GM23338 (cell line): ENCODE results near the gene SLC39A13. TPM values are rescaled to one million over a fixed set of nuclear protein-coding genes. Genes with fewer than 3 reads are reported as not detected.

Source experiments
- ATAC-seq: fragments of 200-7000 bp; cut with Tn5 transposase; 3 replicates; pipeline ENCODE4 v1.9.1; 2020
- DNase-seq: peaks from one replicate; pipeline ENCODE4 v3.0.0-alpha.2; 2015; ENCODE audit warnings: low spot score
- H2AFZ ChIP-seq: fragments of 200-600 bp; sonication (generic); 2 replicates; pipeline ENCODE4 v1.8.0; 2016; ENCODE audit warnings: antibody characterized with exemption, mild to moderate bottlenecking, moderate library complexity
- H3F3A ChIP-seq: fragments of 200-600 bp; sonication (generic); replicated peaks from 2 replicates; pipeline ENCODE4 v1.8.0; 2017; ENCODE audit warnings: antibody characterized with exemption, mixed run types, low read depth
- H3K27ac ChIP-seq: fragments of 200-600 bp; sonication (generic); 2 replicates; pipeline ENCODE4 v1.6.1; 2016; ENCODE audit warnings: low read depth
- H3K27me3 ChIP-seq: fragments of 200-600 bp; sonication (generic); 2 replicates; pipeline ENCODE4 v1.8.0; 2016; ENCODE audit warnings: mild to moderate bottlenecking, mixed run types, moderate library complexity; ENCODE audit not compliant: insufficient read depth
- H3K36me3 ChIP-seq: fragments of 200-600 bp; sonication (generic); 2 replicates; pipeline ENCODE4 v1.8.0; 2016; ENCODE audit warnings: mild to moderate bottlenecking; ENCODE audit not compliant: insufficient read depth
- H3K4me1 ChIP-seq: fragments of 200-600 bp; sonication (generic); 2 replicates; pipeline ENCODE4 v1.8.0; 2016; ENCODE audit warnings: mild to moderate bottlenecking, moderate library complexity; ENCODE audit not compliant: insufficient read depth
- H3K4me2 ChIP-seq: fragments of 200-600 bp; sonication (generic); 2 replicates; pipeline ENCODE4 v1.7.1; 2017; ENCODE audit warnings: mixed run types
- H3K4me3 ChIP-seq: fragments of 200-600 bp; sonication (generic); 2 replicates; pipeline ENCODE4 v1.6.1; 2016; ENCODE audit warnings: mixed run types
- H3K79me2 ChIP-seq: fragments of 200-600 bp; sonication (generic); replicated peaks from 2 replicates; pipeline ENCODE4 v1.8.0; 2017; ENCODE audit warnings: mild to moderate bottlenecking; ENCODE audit not compliant: insufficient read depth
- H3K9me2 ChIP-seq: fragments of 200-600 bp; sonication (generic); 2 replicates; pipeline ENCODE4 v1.8.0; 2017; ENCODE audit not compliant: insufficient read depth
- H4K20me1 ChIP-seq: fragments of 200-600 bp; sonication (generic); replicated peaks from 2 replicates; pipeline ENCODE4 v1.8.0; 2017; ENCODE audit warnings: mild to moderate bottlenecking; ENCODE audit not compliant: insufficient read depth
- H3K27ac Mint-ChIP-seq: 2 replicates; pipeline ENCODE4 v1.8.0; 2020; ENCODE audit warnings: inconsistent platforms, mild to moderate bottlenecking, moderate library complexity, mixed read lengths
- H3K27me3 Mint-ChIP-seq: 3 replicates; pipeline ENCODE4 v1.8.0; 2022; ENCODE audit warnings: low read depth, mild to moderate bottlenecking, moderate library complexity, mixed read lengths, inconsistent platforms; ENCODE audit not compliant: insufficient read depth, poor library complexity
- H3K36me3 Mint-ChIP-seq: 3 replicates; pipeline ENCODE4 v1.8.0; 2021; ENCODE audit warnings: low read depth, mild to moderate bottlenecking, inconsistent platforms, moderate library complexity, mixed read lengths
- H3K4me1 Mint-ChIP-seq: 3 replicates; pipeline ENCODE4 v1.8.0; 2020; ENCODE audit warnings: mild to moderate bottlenecking, inconsistent platforms, mixed read lengths
- H3K4me3 Mint-ChIP-seq: 3 replicates; pipeline ENCODE4 v1.8.0; 2021; ENCODE audit warnings: moderate library complexity, mild to moderate bottlenecking, inconsistent platforms, mixed read lengths
- H3K9me3 Mint-ChIP-seq: 3 replicates; pipeline ENCODE4 v1.8.0; 2020; ENCODE audit warnings: moderate library complexity, mild to moderate bottlenecking, inconsistent platforms, mixed read lengths
- CREB1 ChIP-seq: fragments of 250-450 bp; sonication (Bioruptor Pico); IDR thresholded peaks from 2 replicates; pipeline ENCODE4 v1.5.0; 2020; ENCODE audit warnings: low read depth, mild to moderate bottlenecking, moderate library complexity
- CTCF ChIP-seq, 2 experiments: fragments of 200-600 bp in 1 of 2; sonication (generic) in 1 of 2; conservative IDR thresholded peaks; 2 replicates each; pipeline versions ENCODE4 v1.5.1 to v1.6.1; 2016 to 2017; ENCODE audit warnings: antibody characterized with exemption in 2 of 2, low read depth in 2 of 2, mild to moderate bottlenecking in 2 of 2, moderate library complexity in 1 of 2
- ETS1 ChIP-seq: IDR thresholded peaks from 2 replicates; pipeline ENCODE4 v1.6.1; 2016; ENCODE audit warnings: antibody characterized with exemption
- EZH2 ChIP-seq: fragments of 200-600 bp; sonication (generic); IDR thresholded peaks from one replicate; pipeline ENCODE4 v1.8.0; 2017; ENCODE audit warnings: antibody characterized with exemption, mild to moderate bottlenecking, low read depth; ENCODE audit not compliant: unreplicated experiment
- EZH2phosphoT487 ChIP-seq: fragments of 200-600 bp; sonication (generic); IDR thresholded peaks from one replicate; pipeline ENCODE4 v1.8.1; 2018; ENCODE audit warnings: antibody characterized with exemption; ENCODE audit not compliant: unreplicated experiment
- JUNB ChIP-seq: IDR thresholded peaks from one replicate; pipeline ENCODE4 v1.6.1; 2016; ENCODE audit warnings: antibody characterized with exemption; ENCODE audit not compliant: unreplicated experiment
- NANOG ChIP-seq: IDR thresholded peaks from 2 replicates; pipeline ENCODE4 v1.6.1; 2016; ENCODE audit warnings: antibody characterized with exemption, borderline replicate concordance
- POLR2AphosphoS5 ChIP-seq: IDR thresholded peaks from 2 replicates; pipeline ENCODE4 v1.6.1; 2016; ENCODE audit warnings: antibody characterized with exemption, low read depth
- REST ChIP-seq: IDR thresholded peaks from one replicate; pipeline ENCODE4 v1.6.1; 2018; ENCODE audit warnings: antibody characterized with exemption; ENCODE audit not compliant: unreplicated experiment
- STAT1 ChIP-seq: IDR thresholded peaks from one replicate; pipeline ENCODE4 v1.6.1; 2016; ENCODE audit warnings: antibody characterized with exemption; ENCODE audit not compliant: unreplicated experiment
- ZNF114 ChIP-seq: fragments of 250-450 bp; sonication (Bioruptor Pico); IDR thresholded peaks from 2 replicates; pipeline ENCODE4 v1.5.0; 2020; ENCODE audit warnings: mild to moderate bottlenecking, moderate library complexity
- ZNF331 ChIP-seq: fragments of 250-450 bp; sonication (Bioruptor Pico); IDR thresholded peaks from 2 replicates; pipeline ENCODE4 v1.5.0; 2020; ENCODE audit warnings: low read depth, mild to moderate bottlenecking, moderate library complexity
- ZNF462 ChIP-seq: fragments of 250-450 bp; sonication (Bioruptor Pico); IDR thresholded peaks from 2 replicates; pipeline ENCODE4 v1.5.0; 2020; ENCODE audit warnings: mild to moderate bottlenecking, moderate library complexity
- polyA plus RNA-seq: library from polyadenylated mRNA; unstranded; fragments of >200 nt; fragmentation: Nextera tagmentation; extraction: Ambion mirVana; gene quantifications from 2 replicates; pipeline ENCODE4 v1.2.1, GENCODE V29; 2016
- total RNA-seq: library from RNA; depleted of rRNA; stranded (reverse); fragments of >200 nt; shearing (Covaris generic); gene quantifications from 2 replicates; pipeline ENCODE4 v1.2.3, GENCODE V29; 2014

SLC39A13 gene
- total and polyA plus RNA-seq, 2 experiments from 2014 or later = 15.8 to 32.7 TPM

- Mint-ChIP-seq H3K4me3 (no peak overlapping the region), H3K9me3 (no peaks in the 10 kb centered on the region), H3K36me3 (no peaks in the 10 kb centered on the region), H3K27ac (peak overlapping the region; percentile 74; the same call in 1 of the 2 replicates), H3K27me3 (peaks cover 3% of the 10 kb centered on the region), H3K4me1 (peaks cover 2% of the 10 kb centered on the region; the same call in 2 of the 3 replicates)
- Histone ChIP-seq H3K4me1 (no peaks in the 10 kb centered on the region), H3K4me2 (no peak overlapping the region), H3K9me2 (no peaks in the 10 kb centered on the region), H3F3A (no peaks in the 10 kb centered on the region), H2AFZ (0 out of 2 replicates have a peak overlapping the region, but pooled peaks have one; percentile 52), H3K4me3 (no peak overlapping the region), H3K79me2 (no peaks in the 10 kb centered on the region), H4K20me1 (no peaks in the 10 kb centered on the region), H3K27ac (no peak overlapping the region), H3K27me3 (no peaks in the 10 kb centered on the region), H3K36me3 (no peaks in the 10 kb centered on the region)
- TF ChIP-seq ZNF462 (CRISPR knock-in tag) = no peak
- no peak for TF ChIP-seq CTCF (conservative IDR thresholded peaks at IDR 0.05; ENCODE audit: low read depth in 2 of 2)
- TF ChIP-seq CREB1 = no peak
- no peak for TF ChIP-seq ETS1
- no peak for TF ChIP-seq EZH2
- TF ChIP-seq REST = no peak
- TF ChIP-seq ZNF114 (CRISPR knock-in tag) = no peak
- TF ChIP-seq NANOG = no peak
- TF ChIP-seq STAT1 = no peak
- no peak for TF ChIP-seq EZH2phosphoT487
- no peak for TF ChIP-seq JUNB
- TF ChIP-seq POLR2AphosphoS5 = no peak
- no peak for TF ChIP-seq ZNF331 (CRISPR knock-in tag)
- no peak for ATAC-seq
- DNase-seq = no peak
Observed at GRCh38 chr11:47391077-47391583, 17.3 kb upstream of the SLC39A13 start.
